GM21737 (cell line): ENCODE results near the gene MAEA.

Experiments
- ATAC-seq: cut with Tn5 transposase; IDR thresholded peaks from one replicate; pipeline ENCODE4 v1.9.1; 2021; ENCODE audit warnings: mild to moderate bottlenecking, moderate library complexity; ENCODE audit not compliant: unreplicated experiment

MAEA gene

GRCh38 chr4:1289207-1290164 lies at the start of gene MAEA:
Gene MAEA (plus strand): TSS chr4:1289891. CDS start chr4:1289914, 23 bp downstream.
- ATAC-seq = peak; percentile 91

- ATAC-seq = no peak
These were observed 49.8 kb upstream of the MAEA start for GRCh38 chr4:1239950-1240307.

GRCh38 chr4:1240721-1241465 lies 48.8 kb upstream of the MAEA start:
- ATAC-seq = no peak

- no peak for ATAC-seq
These were observed 48.2 kb upstream of the MAEA start for GRCh38 chr4:1241466-1241935.

- no peak for ATAC-seq
These were observed 47.7 kb upstream of the MAEA start for GRCh38 chr4:1241936-1242505.

- no peak for ATAC-seq
These were observed 46.9 kb upstream of the MAEA start for GRCh38 chr4:1242506-1243450.

- no peak for ATAC-seq
These were observed 46.1 kb upstream of the MAEA start for GRCh38 chr4:1243451-1244080.

GRCh38 chr4:1244081-1244977 lies 45.4 kb upstream of the MAEA start:
- no peak for ATAC-seq

- no peak for ATAC-seq
These were observed 44.7 kb upstream of the MAEA start for GRCh38 chr4:1244978-1245471.

GRCh38 chr4:1245481-1246051 lies 44.1 kb upstream of the MAEA start:
- no peak for ATAC-seq

- ATAC-seq = no peak
These were observed 43.4 kb upstream of the MAEA start for GRCh38 chr4:1246111-1246881.

- ATAC-seq = no peak
These were observed 42.5 kb upstream of the MAEA start for GRCh38 chr4:1246901-1247863.

GRCh38 chr4:1247864-1248244 lies 41.8 kb upstream of the MAEA start:
- peak; percentile 18 for ATAC-seq

- peak; percentile 39 for ATAC-seq
These were observed 41.2 kb upstream of the MAEA start, which contains the start of gene CTBP1 for GRCh38 chr4:1248245-1249147. Gene CTBP1 (minus strand): TSS chr4:1249130. CDS start chr4:1241331, 7,799 bp downstream.

GRCh38 chr4:1249148-1249730 lies 40.5 kb upstream of the MAEA start:
- peak; percentile 49 for ATAC-seq
